ENCODE data around the gene CHKB. TPM values are rescaled to one million over a fixed set of nuclear protein-coding genes. Genes with fewer than 3 reads are reported as not detected.

CHKB gene
- total RNA-seq, 1 experiment from 2014 or later, result 55.1 TPM

DNA sequence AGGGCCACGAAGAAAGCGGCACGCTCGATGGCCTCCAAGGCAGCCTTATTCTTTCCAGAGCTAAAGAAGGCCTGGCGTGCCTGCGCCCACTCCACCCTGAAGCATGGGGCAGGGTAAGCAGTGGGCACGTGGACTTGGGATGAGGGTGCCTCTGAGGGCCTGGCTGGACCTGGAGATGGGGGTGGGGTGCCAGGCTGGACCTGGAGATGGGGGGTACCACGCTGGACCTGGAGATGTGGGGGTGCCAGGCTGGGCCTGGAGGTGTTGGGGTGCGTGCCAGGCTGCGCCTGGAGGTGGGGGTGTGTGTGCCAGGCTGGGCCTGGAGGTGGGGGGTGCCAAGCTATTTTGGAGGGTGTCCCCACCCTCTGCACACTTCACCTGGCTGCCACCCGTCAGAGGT is 9.7 kb downstream of the CHKB start:
- ATAC-seq, result no peak
- no TSS peak for BruUV-seq (replicated peaks)
- intact Hi-C loops (cut with micrococcal nuclease), result no loop called here

DNA sequence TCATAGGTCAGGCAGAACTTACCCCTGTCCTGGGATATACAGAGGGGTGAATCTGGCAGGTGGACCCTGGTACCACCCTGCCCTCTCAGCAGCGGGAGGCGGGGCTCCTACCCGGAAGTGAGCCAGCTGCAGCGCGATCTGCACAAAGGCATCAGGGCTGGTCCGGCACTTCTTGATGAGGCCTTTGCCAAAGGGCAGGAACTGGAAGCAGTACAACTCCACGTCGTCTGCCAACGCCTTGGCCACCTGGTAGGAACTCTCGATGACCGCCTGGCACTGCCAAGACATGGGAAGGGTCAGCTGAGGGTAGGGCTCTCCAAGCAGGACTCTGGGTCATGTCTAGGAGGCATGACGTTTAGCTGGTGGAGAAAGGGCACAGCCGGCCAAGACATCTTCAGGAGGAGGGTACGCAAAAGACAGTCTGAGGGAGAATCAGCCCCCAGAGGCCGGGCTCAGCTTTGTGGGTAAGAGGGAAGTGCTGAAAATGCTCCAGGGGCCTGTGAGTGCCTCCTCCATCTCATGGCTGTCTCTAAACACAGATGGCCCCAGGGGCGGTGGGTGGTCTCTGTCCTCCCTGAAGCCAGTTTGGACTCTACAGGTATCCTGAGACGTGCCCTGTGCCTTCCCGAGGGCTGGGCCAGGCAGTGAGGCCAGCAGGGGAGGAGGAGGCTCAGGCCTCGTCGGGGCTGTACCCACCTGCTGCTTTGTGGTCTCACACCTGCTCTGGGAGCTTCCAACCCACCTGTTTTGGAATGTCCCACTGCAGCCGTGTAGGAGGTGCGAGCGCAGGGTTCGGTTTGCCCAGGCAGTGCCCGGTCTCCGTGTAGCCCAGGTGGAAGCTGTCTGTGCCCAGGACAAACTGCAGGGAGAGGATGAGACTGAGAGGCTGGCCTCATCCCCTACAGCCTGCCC is 11.1 kb downstream of the CHKB start:
- ATAC-seq (no peak), DNase-seq (ENCODE audit: low read depth, low spot score) (no peak)
- CTCF ChIA-PET, result interaction anchor here (1.2 kb wide), 1 partner anchor 9 kb away, joined by 9 read pairs; the partner anchor contains the start of gene SYCE3
- intact Hi-C loops (cut with micrococcal nuclease), result no loop called here
- H3K27ac ChIP-seq (ENCODE audit: low read depth, low read length), result no peak overlapping the region
- H2AFZ ChIP-seq (ENCODE audit: low read depth, low read length, poor library complexity, severe bottlenecking), result no peak overlapping the region
- no peak overlapping the region for H3K9ac ChIP-seq (ENCODE audit: low read length)
- no peaks in the 10 kb centered on the region for H3K9me2 ChIP-seq (ENCODE audit: insufficient read depth)
- no peaks in the 10 kb centered on the region for H4K20me1 ChIP-seq (ENCODE audit: insufficient read depth)
- peaks cover 0 to 5% of the 10 kb centered on the region in 2 experiments; a peak in 1 of 4 replicates for H3K36me3 ChIP-seq (ENCODE audit: control insufficient read depth in 1 of 2, insufficient read depth in 2 of 2, low read length in 2 of 2)
- POLR2A ChIA-PET, result no interaction called here
- no peak for TF ChIP-seq FOSL1 (IDR thresholded peaks at IDR 0.05; ENCODE audit: low read depth)
- TF ChIP-seq REST (IDR thresholded peaks at IDR 0.05; ENCODE audit: low read depth), result no peak
- TF ChIP-seq CBX3 (IDR thresholded peaks at IDR 0.05; ENCODE audit: low read depth), result no peak
- no peak for TF ChIP-seq SIN3A (IDR thresholded peaks at IDR 0.05; ENCODE audit: low read depth)
- no peak for TF ChIP-seq EGR1 (IDR thresholded peaks at IDR 0.05; ENCODE audit: low read depth)
- H3K4me3 ChIP-seq (replicated peaks in 1 of 2; ENCODE audit: low read depth in 1 of 2, low read length in 2 of 2), result no peak overlapping the region
- H3K4me1 ChIP-seq (ENCODE audit: control insufficient read depth in 1 of 2, insufficient read depth in 2 of 2, low read length in 2 of 2), result no peaks in the 10 kb centered on the region; a peak in 1 of 4 replicates
- BruUV-seq (replicated peaks), result no TSS peak
- H3K4me2 ChIP-seq (ENCODE audit: low read length), result no peak overlapping the region
- no peaks in the 10 kb centered on the region for H3K9me3 ChIP-seq (ENCODE audit: control insufficient read depth in 1 of 2, insufficient read depth in 1 of 2, low read depth in 1 of 2, low read length in 2 of 2)
- H3K79me2 ChIP-seq (ENCODE audit: insufficient read depth, low read length), result no peaks in the 10 kb centered on the region
- no peaks in the 10 kb centered on the region for H3K27me3 ChIP-seq (ENCODE audit: insufficient read depth, low read length)
- RAD21 ChIA-PET (ENCODE audit: low non-redundant PET in 1 of 2, low total read pairs in 2 of 2, uncharacterized antibody in 2 of 2, unreplicated experiment in 2 of 2), result no interaction called here

More for the DNA sequence above, 9.7 kb downstream of the CHKB start:
- H3K9me3 ChIP-seq (ENCODE audit: control insufficient read depth in 1 of 2, insufficient read depth in 1 of 2, low read depth in 1 of 2, low read length in 2 of 2), result no peaks in the 10 kb centered on the region
- peaks cover 0 to 5% of the 10 kb centered on the region in 2 experiments; a peak in 1 of 4 replicates for H3K36me3 ChIP-seq (ENCODE audit: control insufficient read depth in 1 of 2, insufficient read depth in 2 of 2, low read length in 2 of 2)
- DNase-seq (ENCODE audit: low read depth, low spot score), result no peak
- H3K79me2 ChIP-seq (ENCODE audit: insufficient read depth, low read length), result no peaks in the 10 kb centered on the region
- H4K20me1 ChIP-seq (ENCODE audit: insufficient read depth), result no peaks in the 10 kb centered on the region
- no peaks in the 10 kb centered on the region for H3K27me3 ChIP-seq (ENCODE audit: insufficient read depth, low read length)
- CTCF ChIA-PET, result interaction anchor here (1.2 kb wide), 1 partner anchor 10 kb away, joined by 9 read pairs; the partner anchor contains the start of gene SYCE3
- no peak overlapping the region for H3K4me3 ChIP-seq (replicated peaks in 1 of 2; ENCODE audit: low read depth in 1 of 2, low read length in 2 of 2)
- no peak overlapping the region for H3K9ac ChIP-seq (ENCODE audit: low read length)
- POLR2A ChIA-PET, result no interaction called here
- H3K4me2 ChIP-seq (ENCODE audit: low read length), result no peak overlapping the region
- H3K9me2 ChIP-seq (ENCODE audit: insufficient read depth), result no peaks in the 10 kb centered on the region
- RAD21 ChIA-PET (ENCODE audit: low non-redundant PET in 1 of 2, low total read pairs in 2 of 2, uncharacterized antibody in 2 of 2, unreplicated experiment in 2 of 2), result no interaction called here
- H3K27ac ChIP-seq (ENCODE audit: low read depth, low read length), result no peak overlapping the region
- no peak overlapping the region for H2AFZ ChIP-seq (ENCODE audit: low read depth, low read length, poor library complexity, severe bottlenecking)
- H3K4me1 ChIP-seq (ENCODE audit: control insufficient read depth in 1 of 2, insufficient read depth in 2 of 2, low read length in 2 of 2), result no peaks in the 10 kb centered on the region; a peak in 1 of 4 replicates
- TF ChIP-seq POLR2A (IDR thresholded peaks at IDR 0.05; ENCODE audit: borderline replicate concordance, extremely low read depth, insufficient read depth, insufficient read length), result no peak
- TF ChIP-seq EZH2phosphoT487 (IDR thresholded peaks at IDR 0.05; ENCODE audit: borderline replicate concordance), result no peak
- TF ChIP-seq, protein P1, sequence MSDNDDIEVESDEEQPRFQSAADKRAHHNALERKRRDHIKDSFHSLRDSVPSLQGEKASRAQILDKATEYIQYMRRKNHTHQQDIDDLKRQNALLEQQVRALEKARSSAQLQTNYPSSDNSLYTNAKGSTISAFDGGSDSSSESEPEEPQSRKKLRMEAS (IDR thresholded peaks at IDR 0.05), result no peak
